ENCODE measurements around the gene LAMA2. TPM values are rescaled to one million over a fixed set of nuclear protein-coding genes. Genes with fewer than 3 reads are reported as not detected.

Gene LAMA2
- total and polyA plus RNA-seq, 2 of the 8 experiments (the other 6 are each of a cell fraction or from before 2014, with no cell fraction given): 1.3 to 3.8 TPM

DNA sequence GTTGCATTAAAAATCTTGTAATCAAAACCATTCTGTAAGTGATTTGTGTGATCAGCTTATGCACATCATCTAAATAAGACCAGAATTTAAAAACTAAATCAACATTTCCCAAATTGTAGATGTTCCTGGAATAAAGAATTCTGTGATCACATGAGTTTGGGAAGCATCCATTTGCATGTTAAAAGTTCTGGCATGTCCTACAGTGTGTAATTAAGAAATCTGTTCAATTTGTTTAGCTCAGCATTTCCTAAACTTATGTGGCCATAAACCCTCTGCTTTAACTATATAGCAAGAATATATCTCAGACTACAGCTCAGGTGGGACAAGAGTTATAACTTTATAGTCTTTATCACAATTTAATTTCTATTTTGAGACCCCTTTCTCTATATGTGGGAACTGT, 399.1 kb downstream of the LAMA2 start:
- no peak overlapping the region for H2BK20ac ChIP-seq (ENCODE audit: low read length)
- no peak overlapping the region for H2AK5ac ChIP-seq (ENCODE audit: low read depth, low read length)
- no peak overlapping the region for H3K18ac ChIP-seq (ENCODE audit: extremely low read depth, low read length)
- DNase-seq (ENCODE audit: low read depth in 1 of 2, low spot score in 2 of 2) (no peak), FAIRE-seq (no peak)
- no peaks in the 10 kb centered on the region for H3K23me2 ChIP-seq (ENCODE audit: low read depth, low read length)
- H3K27me3 ChIP-seq (replicated peaks in 1 of 4; ENCODE audit: control insufficient read depth in 3 of 4, extremely low read depth in 1 of 4, insufficient read depth in 3 of 4, low read length in 3 of 4): no peaks in the 10 kb centered on the region
- H2BK12ac ChIP-seq (ENCODE audit: low read depth, low read length): no peak overlapping the region
- H3K9me3 ChIP-seq (ENCODE audit: insufficient read depth in 2 of 2, low read depth in 1 of 2, low read length in 1 of 2): no peaks in the 10 kb centered on the region
- no peak overlapping the region for H4K91ac ChIP-seq (replicated peaks; ENCODE audit: insufficient read length, low read length)
- H2BK5ac ChIP-seq (ENCODE audit: low read depth, low read length): no peak overlapping the region
- no peak overlapping the region for H3K56ac ChIP-seq (replicated peaks; ENCODE audit: insufficient read length, low read depth, low read length)
- ChIA-PET CTCF (ENCODE audit: partially characterized antibody) (interaction anchor here (1.0 to 1.3 kb wide), 3 partner anchors 13 to 31 kb away, joined by 3 to 6 read pairs (median 4); no protein-coding TSS in a partner anchor), POLR2A (ENCODE audit: partially characterized antibody) (no interaction called here)
- no peak overlapping the region for H4K8ac ChIP-seq (ENCODE audit: extremely low read depth, insufficient read depth, low read length)
- no peak overlapping the region for H3K9ac ChIP-seq (replicated peaks in 1 of 4; ENCODE audit: extremely low read depth in 1 of 4, low read depth in 3 of 4, low read length in 3 of 4)
- no peaks in the 10 kb centered on the region for H4K20me1 ChIP-seq (replicated peaks in 1 of 2; ENCODE audit: control insufficient read depth in 1 of 2, insufficient read depth in 2 of 2, low read length in 2 of 2)
- H3K27ac ChIP-seq (ENCODE audit: low read depth, low read length): no peak overlapping the region
- H3K4ac ChIP-seq (replicated peaks; ENCODE audit: insufficient read length, low read depth, low read length): no peak overlapping the region
- no peak overlapping the region for H3K23ac ChIP-seq (ENCODE audit: insufficient read length)
- H4K5ac ChIP-seq (ENCODE audit: insufficient read length, low read depth, low read length): no peak overlapping the region
- no peaks in the 10 kb centered on the region for H3K79me2 ChIP-seq (ENCODE audit: control insufficient read depth in 1 of 2, insufficient read depth in 2 of 2, low read length in 2 of 2)
- no peak overlapping the region for H3K14ac ChIP-seq (ENCODE audit: insufficient read length)
- no peak overlapping the region for H2BK15ac ChIP-seq (ENCODE audit: low read length)
- no peaks in the 10 kb centered on the region for H3K4me1 ChIP-seq (replicated peaks in 1 of 4; ENCODE audit: control insufficient read depth in 3 of 4, insufficient read depth in 4 of 4, low read length in 3 of 4)
- H3K4me2 ChIP-seq (ENCODE audit: insufficient read depth in 1 of 2, low read depth in 2 of 2, low read length in 2 of 2): no peak overlapping the region
- H2BK120ac ChIP-seq (replicated peaks; ENCODE audit: low read depth, low read length): no peak overlapping the region
- no peak overlapping the region for H3K4me3 ChIP-seq (ENCODE audit: extremely low read depth in 1 of 4, insufficient read depth in 2 of 4, low read depth in 3 of 4, low read length in 4 of 4)
- no peak overlapping the region for H2AFZ ChIP-seq (ENCODE audit: low read length)
- H3K79me1 ChIP-seq (ENCODE audit: low read depth, low read length): no peaks in the 10 kb centered on the region
- no peaks in the 10 kb centered on the region for H3K36me3 ChIP-seq (ENCODE audit: control insufficient read depth in 2 of 4, insufficient read depth in 4 of 4, low read length in 3 of 4)
- TF ChIP-seq KDM5A (IDR thresholded peaks at IDR 0.05; ENCODE audit: low read length) (no peak), CTCF (IDR thresholded peaks at IDR 0.05; ENCODE audit: control extremely low read depth in 1 of 3, insufficient read depth in 1 of 3, low read depth in 1 of 3, low read length in 3 of 3) (no peak), GABPA (IDR thresholded peaks at IDR 0.05; ENCODE audit: borderline replicate concordance, insufficient read depth, low read length) (no peak), SP4 (IDR thresholded peaks at IDR 0.05; ENCODE audit: low read length) (no peak), POLR2AphosphoS5 (IDR thresholded peaks at IDR 0.05; ENCODE audit: low read depth, low read length) (no peak), TAF7 (optimal IDR thresholded peaks at IDR 0.05; ENCODE audit: borderline replicate concordance, low read depth, low read length) (no peak), CHD2 (IDR thresholded peaks at IDR 0.05; ENCODE audit: low read length) (no peak), SP1 (IDR thresholded peaks at IDR 0.05; ENCODE audit: low read depth, low read length) (no peak), TEAD4 (IDR thresholded peaks at IDR 0.05; ENCODE audit: low read depth, low read length) (no peak), RXRA (IDR thresholded peaks at IDR 0.05; ENCODE audit: insufficient read depth, low read depth, low read length) (no peak), KDM1A (IDR thresholded peaks at IDR 0.05; ENCODE audit: borderline replicate concordance, low read length) (no peak)
- TF ChIP-seq, protein P1, sequence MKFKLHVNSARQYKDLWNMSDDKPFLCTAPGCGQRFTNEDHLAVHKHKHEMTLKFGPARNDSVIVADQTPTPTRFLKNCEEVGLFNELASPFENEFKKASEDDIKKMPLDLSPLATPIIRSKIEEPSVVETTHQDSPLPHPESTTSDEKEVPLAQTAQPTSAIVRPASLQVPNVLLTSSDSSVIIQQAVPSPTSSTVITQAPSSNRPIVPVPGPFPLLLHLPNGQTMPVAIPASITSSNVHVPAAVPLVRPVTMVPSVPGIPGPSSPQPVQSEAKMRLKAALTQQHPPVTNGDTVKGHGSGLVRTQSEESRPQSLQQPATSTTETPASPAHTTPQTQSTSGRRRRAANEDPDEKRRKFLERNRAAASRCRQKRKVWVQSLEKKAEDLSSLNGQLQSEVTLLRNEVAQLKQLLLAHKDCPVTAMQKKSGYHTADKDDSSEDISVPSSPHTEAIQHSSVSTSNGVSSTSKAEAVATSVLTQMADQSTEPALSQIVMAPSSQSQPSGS (IDR thresholded peaks at IDR 0.05; ENCODE audit: low read length): no peak
